ENCODE results near the gene ZBTB7C. TPM values are rescaled to one million over a fixed set of nuclear protein-coding genes. Genes with fewer than 3 reads are reported as not detected.

The ZBTB7C gene
- total and polyA plus RNA-seq, 9 donors: 1.5 to 26.6 (median 15.7) TPM

- Histone ChIP-seq H3K36me3 (no peaks in the 10 kb centered on the region), H3K27ac (no peak overlapping the region), H3K9me3 (no peaks in the 10 kb centered on the region), H3K4me1 (ENCODE audit: insufficient read depth) (no peaks in the 10 kb centered on the region), H3K27me3 (no peaks in the 10 kb centered on the region), H3K4me3 (no peak overlapping the region)
- 91 to 97% (median 94%) methylated on average over 2 of the region's 2 CpGs for WGBS, 3 donors
- TF ChIP-seq CTCF (IDR thresholded peaks at IDR 0.05) (no peak), EP300 (IDR thresholded peaks at IDR 0.05) (no peak), POLR2A (IDR thresholded peaks at IDR 0.05) (no peak)
- no peak for DNase-seq
- intact Hi-C loops (cut with DNase I): no loop called here
These were observed 148.9 kb downstream of the ZBTB7C start for GRCh38 chr18:48260237-48260636.

GRCh38 chr18:48256848-48257247, 152.3 kb downstream of the ZBTB7C start:
- H3K36me3 ChIP-seq: no peaks in the 10 kb centered on the region
- H3K4me3 ChIP-seq: no peak overlapping the region
- H3K27me3 ChIP-seq: no peaks in the 10 kb centered on the region
- H3K4me1 ChIP-seq (ENCODE audit: insufficient read depth): no peaks in the 10 kb centered on the region
- intact Hi-C loops (cut with DNase I): no loop called here
- H3K27ac ChIP-seq: no peak overlapping the region
- no peak for DNase-seq
- H3K9me3 ChIP-seq: no peaks in the 10 kb centered on the region
- TF ChIP-seq EP300 (IDR thresholded peaks at IDR 0.05): no peak
- TF ChIP-seq CTCF (IDR thresholded peaks at IDR 0.05): no peak
- no peak for TF ChIP-seq POLR2A (IDR thresholded peaks at IDR 0.05)

- H3K9me3 ChIP-seq: no peaks in the 10 kb centered on the region
- H3K4me1 ChIP-seq (ENCODE audit: insufficient read depth): no peaks in the 10 kb centered on the region
- H3K4me3 ChIP-seq: no peak overlapping the region
- no peak overlapping the region for H3K27ac ChIP-seq
- intact Hi-C loops (cut with DNase I): no loop called here
- no peak for DNase-seq
- no peaks in the 10 kb centered on the region for H3K36me3 ChIP-seq
- no peaks in the 10 kb centered on the region for H3K27me3 ChIP-seq
- 88 to 90% (median 89%) methylated on average over 10 of the region's 10 CpGs for WGBS, 3 donors
- TF ChIP-seq EP300 (IDR thresholded peaks at IDR 0.05): no peak
- TF ChIP-seq CTCF (IDR thresholded peaks at IDR 0.05): no peak
- TF ChIP-seq POLR2A (IDR thresholded peaks at IDR 0.05): no peak
These were observed 155.0 kb downstream of the ZBTB7C start for GRCh38 chr18:48254077-48254602.

- 95 to 97% (median 96%) methylated on average over 3 of the region's 3 CpGs for WGBS, 3 donors
- intact Hi-C loops (cut with DNase I): no loop called here
- no peak overlapping the region for H3K4me3 ChIP-seq
- DNase-seq: no peak
- H3K9me3 ChIP-seq: no peaks in the 10 kb centered on the region
- H3K27ac ChIP-seq: no peak overlapping the region
- H3K4me1 ChIP-seq (ENCODE audit: insufficient read depth): no peaks in the 10 kb centered on the region
- no peak for TF ChIP-seq EP300 (IDR thresholded peaks at IDR 0.05)
- TF ChIP-seq CTCF (IDR thresholded peaks at IDR 0.05): no peak
- TF ChIP-seq POLR2A (IDR thresholded peaks at IDR 0.05): no peak
- no peaks in the 10 kb centered on the region for H3K27me3 ChIP-seq
- H3K36me3 ChIP-seq: no peaks in the 10 kb centered on the region
These were observed 156.7 kb downstream of the ZBTB7C start for GRCh38 chr18:48252525-48252924.
